HepG2 (cell line): ENCODE measurements around the gene KDM2B. TPM values are rescaled to one million over a fixed set of nuclear protein-coding genes. Genes with fewer than 3 reads are reported as not detected.

ENCODE experiments used
- ARNT2 ChIP-seq: sonication (generic); formaldehyde crosslinking; IDR thresholded peaks from 2 replicates; pipeline ENCODE4 v1.8.0; 2022; ENCODE audit warnings: mild to moderate bottlenecking, low read depth, missing genetic modification reagents, moderate library complexity
- CC2D1A ChIP-seq: sonication (generic); formaldehyde crosslinking; IDR thresholded peaks from 2 replicates; pipeline ENCODE4 v1.8.1; 2023; ENCODE audit warnings: mild to moderate bottlenecking, missing genetic modification reagents
- EEA1 ChIP-seq: sonication (generic); formaldehyde crosslinking; IDR thresholded peaks from 2 replicates; pipeline ENCODE4 v1.5.1; 2020; ENCODE audit warnings: mild to moderate bottlenecking, missing genetic modification reagents, borderline replicate concordance
- HMGA1 ChIP-seq: sonication (generic); formaldehyde crosslinking; conservative IDR thresholded peaks from 2 replicates; pipeline ENCODE4 v1.4.0; 2020; ENCODE audit warnings: missing genetic modification reagents
- HNRNPK ChIP-seq: fragments of 200-400 bp; formaldehyde crosslinking; IDR thresholded peaks from 2 replicates; pipeline ENCODE4 v1.6.1; 2018; ENCODE audit warnings: low read length, low read depth, moderate library complexity, mild to moderate bottlenecking; ENCODE audit not compliant: poor library complexity, severe bottlenecking
- HNRNPLL ChIP-seq: fragments of 200-400 bp; formaldehyde crosslinking; IDR thresholded peaks from 2 replicates; pipeline ENCODE4 v1.6.1; 2017; ENCODE audit warnings: mild to moderate bottlenecking, low read depth, low read length; ENCODE audit not compliant: poor library complexity, severe bottlenecking
- KLF13 ChIP-seq: sonication (generic); formaldehyde crosslinking; IDR thresholded peaks from 2 replicates; pipeline ENCODE4 v1.4.0; 2020; ENCODE audit warnings: mild to moderate bottlenecking, missing genetic modification reagents
- KLF9 ChIP-seq: IDR thresholded peaks from 2 replicates; pipeline ENCODE4 v1.6.1; 2016; ENCODE audit warnings: low read depth
- KMT2B ChIP-seq: IDR thresholded peaks from 2 replicates; pipeline ENCODE4 v1.6.1; 2016; ENCODE audit warnings: missing genetic modification reagents, missing compliant biosample characterization
- MAX ChIP-seq: IDR thresholded peaks from 2 replicates; pipeline ENCODE4 v1.6.1; 2012; ENCODE audit warnings: inconsistent platforms
- MIER2 ChIP-seq: IDR thresholded peaks from 2 replicates; pipeline ENCODE4 v1.6.1; 2016; ENCODE audit warnings: missing biosample characterization, missing genetic modification reagents
- MZF1 ChIP-seq: sonication (generic); formaldehyde crosslinking; IDR thresholded peaks from 2 replicates; pipeline ENCODE4 v1.8.1; 2023; ENCODE audit warnings: mild to moderate bottlenecking, missing genetic modification reagents, borderline replicate concordance
- NFIB ChIP-seq: sonication (generic); formaldehyde crosslinking; IDR thresholded peaks from 2 replicates; pipeline ENCODE4 v1.9.0; 2021; ENCODE audit warnings: missing genetic modification reagents, mild to moderate bottlenecking, borderline replicate concordance
- SAFB2 ChIP-seq: sonication (generic); formaldehyde crosslinking; IDR thresholded peaks from 2 replicates; pipeline ENCODE4 v1.5.1; 2020; ENCODE audit warnings: missing genetic modification reagents, low read depth, mild to moderate bottlenecking, borderline replicate concordance
- SNRNP70 ChIP-seq: fragments of 200-400 bp; formaldehyde crosslinking; IDR thresholded peaks from 2 replicates; pipeline ENCODE4 v1.6.1; 2017; ENCODE audit warnings: mild to moderate bottlenecking, low read depth, low read length, moderate library complexity
- TAF15 ChIP-seq: fragments of 200-400 bp; formaldehyde crosslinking; IDR thresholded peaks from one replicate; pipeline ENCODE4 v1.6.1; 2018; ENCODE audit warnings: mild to moderate bottlenecking, low read depth, low read length; ENCODE audit not compliant: poor library complexity, severe bottlenecking
- TARDBP ChIP-seq: sonication (generic); formaldehyde crosslinking; IDR thresholded peaks from 2 replicates; pipeline ENCODE4 v1.8.0; 2022; ENCODE audit warnings: mild to moderate bottlenecking, missing genetic modification reagents
- TOE1 ChIP-seq: sonication (generic); formaldehyde crosslinking; IDR thresholded peaks from 2 replicates; pipeline ENCODE4 v1.4.0; 2020; ENCODE audit warnings: mild to moderate bottlenecking, missing genetic modification reagents
- ZBTB20 ChIP-seq: sonication (generic); formaldehyde crosslinking; IDR thresholded peaks from 2 replicates; pipeline ENCODE4 v1.8.1; 2023; ENCODE audit warnings: missing genetic modification reagents, low read depth, mild to moderate bottlenecking, borderline replicate concordance
- ZBTB49 ChIP-seq: sonication (generic); formaldehyde crosslinking; IDR thresholded peaks from 2 replicates; pipeline ENCODE4 v1.4.0; 2020; ENCODE audit warnings: missing genetic modification reagents, borderline replicate concordance
- ZNF256 ChIP-seq: sonication (generic); formaldehyde crosslinking; conservative IDR thresholded peaks from 2 replicates; pipeline ENCODE4 v1.4.0; 2020; ENCODE audit warnings: missing genetic modification reagents
- ZNF543 ChIP-seq: sonication (generic); formaldehyde crosslinking; IDR thresholded peaks from 2 replicates; pipeline ENCODE4 v1.4.0; 2020; ENCODE audit warnings: mild to moderate bottlenecking, missing genetic modification reagents
- ZNF598 ChIP-seq: sonication (generic); formaldehyde crosslinking; IDR thresholded peaks from 2 replicates; pipeline ENCODE4 v1.5.1; 2020; ENCODE audit warnings: mild to moderate bottlenecking, missing genetic modification reagents, borderline replicate concordance
- ZNF773 ChIP-seq: sonication (generic); formaldehyde crosslinking; IDR thresholded peaks from 2 replicates; pipeline ENCODE4 v1.4.0; 2020; ENCODE audit warnings: missing genetic modification reagents, borderline replicate concordance
- ZNF780A ChIP-seq: sonication (generic); formaldehyde crosslinking; IDR thresholded peaks from 2 replicates; pipeline ENCODE4 v1.8.0; 2022; ENCODE audit warnings: mild to moderate bottlenecking, missing genetic modification reagents, moderate library complexity
- ZZZ3 ChIP-seq: sonication (generic); formaldehyde crosslinking; IDR thresholded peaks from 2 replicates; pipeline ENCODE4 v1.4.0; 2020; ENCODE audit warnings: missing genetic modification reagents, mild to moderate bottlenecking, borderline replicate concordance
- polyA plus RNA-seq, 8 experiments: library from polyadenylated mRNA; depleted of rRNA in 3 of 8; stranded (reverse) in 7 of 8; unstranded in 1 of 8; fragments of >200 nt; fragmentation: Illumina TruSeq in 4 of 8; extraction: Trizol in 4 of 8; gene quantifications; 2 replicates each; pipeline versions ENCODE4 v1.2.1 to v1.2.3, GENCODE V29; 2011 to 2016; ENCODE audit warnings: low read depth in 4 of 8, missing spikeins in 1 of 8, mixed read lengths in 1 of 8; ENCODE audit not compliant: insufficient read depth in 1 of 8
- total RNA-seq, 5 experiments: library from RNA; depleted of rRNA; stranded (reverse); fragments of >200 nt; fragmentation: Illumina TruSeq; extraction: Trizol; gene quantifications; 2 replicates each; pipeline ENCODE4 v1.2.3, GENCODE V29; 2016; ENCODE audit warnings: low read depth in 1 of 5
- TF ChIP-seq, protein P1 (sequence below): sonication (generic); formaldehyde crosslinking; IDR thresholded peaks from 2 replicates; pipeline ENCODE4 v1.8.0; 2022; ENCODE audit warnings: mild to moderate bottlenecking, missing genetic modification reagents, borderline replicate concordance

Gene KDM2B
- total and polyA plus RNA-seq, 2 of the 13 experiments (the other 11 are each of a cell fraction or from before 2014, with no cell fraction given) = 17.5 to 26.1 TPM

DNA sequence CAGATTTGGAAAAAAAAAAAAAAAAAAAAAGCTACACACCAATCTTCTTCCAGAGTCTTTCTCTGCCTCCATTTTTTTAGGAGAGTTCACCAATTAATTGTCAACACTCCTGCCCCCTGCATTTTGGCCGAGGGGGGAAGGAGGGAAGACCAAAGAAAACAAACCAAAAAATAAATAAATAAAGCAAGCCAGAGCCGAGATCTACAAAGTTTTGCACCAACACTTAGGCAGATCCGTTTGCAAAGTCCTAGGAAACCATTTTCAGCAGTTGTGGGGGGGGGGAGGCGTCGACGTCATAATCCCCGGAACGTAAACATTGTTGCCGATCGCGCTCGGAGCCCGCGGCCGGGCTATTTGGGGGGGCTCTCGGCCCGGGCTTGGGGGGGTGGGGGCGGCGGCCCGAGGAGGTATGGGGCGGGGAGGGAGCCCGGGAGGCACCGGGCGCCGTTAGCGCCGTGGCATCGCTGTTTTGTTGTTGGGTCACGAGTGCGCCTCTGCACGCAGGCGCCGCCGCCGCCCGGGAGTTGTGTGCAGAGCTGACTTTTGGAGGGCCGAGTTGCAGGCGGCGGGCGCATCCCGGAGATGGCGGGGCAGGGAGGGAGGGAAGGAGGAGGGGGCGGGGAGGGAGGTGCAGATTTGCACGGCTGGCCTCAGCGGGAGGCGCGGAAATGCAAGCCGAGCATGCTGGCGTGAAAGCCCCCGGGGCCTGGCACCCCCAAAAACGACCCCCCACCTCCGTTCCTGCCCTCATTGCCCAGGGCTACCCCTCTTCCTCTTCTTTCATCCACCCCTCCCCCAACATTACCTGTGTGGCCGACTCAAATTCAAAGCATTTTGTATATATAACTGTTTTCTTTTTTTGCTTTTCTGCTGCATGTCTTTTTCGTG is 598 bp downstream of the KDM2B start (continued):
- TF ChIP-seq ZZZ3 (CRISPR knock-in tag) (no peak), EEA1 (no peak), NFIB (CRISPR knock-in tag) (no peak), KMT2B (CRISPR knock-in tag) (peak; percentile 43; the same call in 1 of the 2 replicates), MAX (peak; percentile 25; the same call in 1 of the 2 replicates), HMGA1 (CRISPR knock-in tag) (no peak), KLF13 (CRISPR knock-in tag) (no peak), SAFB2 (CRISPR knock-in tag) (no peak), ZBTB49 (CRISPR knock-in tag) (no peak), TARDBP (CRISPR knock-in tag) (no peak), HNRNPK (no peak), TAF15 (no peak), ARNT2 (no peak), ZNF598 (CRISPR knock-in tag) (no peak), SNRNP70 (no peak), TOE1 (no peak), ZBTB20 (CRISPR knock-in tag) (no peak), MZF1 (no peak), KLF9 (CRISPR knock-in tag) (no peak), ZNF256 (CRISPR knock-in tag) (no peak), ZNF773 (no peak), CC2D1A (CRISPR knock-in tag) (no peak), MIER2 (CRISPR knock-in tag) (no peak), ZNF543 (no peak), ZNF780A (CRISPR knock-in tag) (no peak), HNRNPLL (peak; percentile 43)
- TF ChIP-seq, protein P1, sequence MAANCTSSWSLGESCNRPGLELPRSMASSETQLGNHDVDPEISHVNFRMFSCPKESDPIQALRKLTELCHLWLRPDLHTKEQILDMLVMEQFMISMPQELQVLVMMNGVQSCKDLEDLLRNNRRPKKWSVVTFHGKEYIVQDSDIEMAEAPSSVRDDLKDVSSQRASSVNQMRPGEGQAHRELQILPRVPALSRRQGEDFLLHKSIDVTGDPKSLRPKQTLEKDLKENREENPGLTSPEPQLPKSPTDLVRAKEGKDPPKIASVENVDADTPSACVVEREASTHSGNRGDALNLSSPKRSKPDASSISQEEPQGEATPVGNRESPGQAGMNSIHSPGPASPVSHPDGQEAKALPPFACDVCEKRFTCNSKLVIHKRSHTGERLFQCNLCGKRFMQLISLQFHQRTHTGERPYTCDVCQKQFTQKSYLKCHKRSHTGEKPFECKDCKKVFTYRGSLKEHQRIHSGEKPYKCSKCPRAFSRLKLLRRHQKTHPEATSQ = no peak
